HG02938 (cell line): Measurements from ENCODE around the gene IDI1.
A peak's percentile ranks its signal among the peaks of the same experiment; 100 is the strongest.
"Not testable (repeated sequence)": the region's sequence is repeated elsewhere in the genome, so short reads cannot be mapped to it uniquely, and the experiment has no call there.

ENCODE experiments used
- ATAC-seq: cut with Tn5 transposase; IDR thresholded peaks from one replicate; pipeline ENCODE4 v1.9.1; 2021; ENCODE audit warnings: mild to moderate bottlenecking, moderate library complexity; ENCODE audit not compliant: unreplicated experiment

IDI1 gene

GRCh38 chr10:1064964-1065247 is 16.0 kb upstream of the IDI1 start:
- no peak for ATAC-seq

DNA sequence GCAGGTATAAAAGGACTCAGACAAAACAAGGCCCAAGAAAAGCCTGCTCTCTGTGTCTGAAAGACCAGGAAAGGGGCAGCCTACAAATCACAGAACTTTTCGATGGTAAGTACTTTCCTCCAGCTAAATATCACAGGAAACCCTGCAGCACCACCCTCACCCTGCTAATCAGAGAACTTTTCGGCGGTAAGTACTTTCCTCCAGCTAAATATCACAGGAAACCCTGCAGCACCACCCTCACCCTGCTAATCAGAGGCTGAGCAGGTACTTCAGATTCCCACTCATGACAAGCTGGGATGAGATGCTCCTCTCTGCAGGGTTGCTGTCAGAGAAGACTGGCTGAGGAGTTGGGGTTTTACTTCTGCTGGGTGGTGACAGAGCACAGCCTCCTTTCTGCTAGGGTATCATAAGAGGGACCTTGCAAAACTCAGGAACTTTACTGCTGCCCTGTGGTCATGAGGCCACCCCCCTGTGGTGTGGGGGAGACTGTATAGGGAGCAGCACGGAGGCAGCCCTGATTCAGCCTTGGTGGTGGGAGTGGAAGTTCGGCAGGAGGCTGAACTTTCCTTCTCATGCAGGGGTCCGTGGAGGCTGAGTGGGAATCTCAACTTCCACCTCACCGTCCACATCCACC is 14.4 kb upstream of the IDI1 start:
- no peak for ATAC-seq

DNA sequence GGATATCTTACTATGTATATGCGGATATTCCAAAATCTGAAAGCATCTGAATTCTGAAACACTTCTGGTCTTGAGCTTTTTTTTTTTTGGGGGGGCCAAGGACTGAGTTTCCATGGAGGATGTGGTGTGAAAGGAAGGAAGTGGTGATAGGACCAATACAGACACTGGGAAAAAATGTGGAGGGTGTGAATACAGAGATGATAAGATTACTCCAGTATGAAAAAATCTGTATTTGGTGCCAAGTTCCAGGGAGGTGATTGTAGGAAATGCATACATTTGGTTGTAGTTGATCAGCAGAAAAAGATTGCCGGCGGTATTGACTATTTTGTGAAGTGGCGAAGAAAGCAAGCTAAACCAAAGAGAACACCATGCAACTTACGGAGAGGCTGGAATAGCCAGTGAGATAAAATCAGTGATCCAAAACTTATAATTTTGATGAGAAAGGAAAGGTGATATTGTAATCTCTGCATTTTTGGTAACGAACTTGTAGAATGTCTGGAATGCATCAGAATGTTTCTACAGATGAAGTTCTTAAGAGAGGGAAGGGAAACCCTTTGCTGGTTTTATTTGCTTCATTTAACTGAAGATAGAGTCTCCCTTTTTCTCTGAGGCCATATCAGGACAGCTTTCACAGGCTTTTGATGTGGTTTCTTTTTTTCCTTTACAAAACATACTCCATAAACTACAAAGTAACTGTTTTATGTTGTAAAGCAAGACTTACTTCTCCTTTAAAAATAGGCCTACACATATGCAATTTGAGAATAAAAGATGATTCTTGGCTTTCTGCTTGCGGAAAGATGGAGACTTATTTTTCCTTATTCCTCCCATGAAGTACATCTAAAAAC is 13.2 kb upstream of the IDI1 start:
- no peak for ATAC-seq

- ATAC-seq, result no peak
These were observed 11.0 kb upstream of the IDI1 start for GRCh38 chr10:1059902-1060301.

- ATAC-seq, result no peak
These were observed 9.1 kb upstream of the IDI1 start for GRCh38 chr10:1058017-1058416.

- ATAC-seq, result no peak
These were observed 8.3 kb upstream of the IDI1 start for GRCh38 chr10:1057106-1057657.

DNA sequence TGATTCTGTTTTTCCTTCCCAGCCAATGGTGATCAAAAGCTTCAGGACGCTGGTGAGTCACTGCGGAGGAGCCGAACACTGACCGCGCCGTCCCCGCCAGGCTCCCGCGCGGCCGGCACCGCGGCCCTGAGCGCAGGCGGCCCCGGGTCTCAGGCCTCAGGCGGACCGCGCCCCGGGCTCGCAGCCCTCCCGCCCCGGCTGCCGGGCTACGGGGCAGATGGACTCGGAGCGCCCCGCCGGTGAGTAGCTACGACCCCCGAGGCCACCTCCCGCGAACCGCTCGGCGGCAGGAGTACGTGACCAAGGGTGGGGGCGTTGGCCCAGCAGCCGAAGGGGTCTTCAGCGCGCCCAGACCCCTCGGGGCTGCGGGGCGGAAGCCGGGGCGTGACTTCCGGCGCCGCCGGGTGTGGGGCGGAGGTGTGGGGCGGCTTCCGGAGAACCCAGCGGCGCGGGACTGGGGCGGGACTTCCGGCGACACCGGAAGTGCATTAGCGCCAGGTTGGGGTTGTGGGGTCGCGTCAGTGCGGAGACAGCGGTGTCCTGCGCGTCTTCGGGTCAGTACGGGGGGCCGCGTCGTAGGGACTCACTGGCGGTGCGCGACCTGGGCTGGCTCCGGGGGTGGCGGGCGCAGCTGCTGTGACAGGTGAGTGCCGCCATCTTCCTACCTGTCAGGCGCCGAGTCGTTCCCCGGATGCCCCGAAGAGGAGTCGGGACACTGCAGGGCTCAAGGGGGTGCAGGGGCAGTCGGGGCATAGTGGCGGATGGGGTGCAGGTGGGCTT is 7.6 kb upstream of the IDI1 start, which contains the start of gene WDR37:
Gene WDR37, plus strand, starts transcription at position 60 of the 780 bp plus-strand sequence. CDS start 15,771 bp downstream, outside the sequence.
- ATAC-seq, result peak; percentile 87

- no peak for ATAC-seq
These were observed 5.8 kb upstream of the IDI1 start for GRCh38 chr10:1054684-1055083.

GRCh38 chr10:1050554-1050953 is 1.6 kb upstream of the IDI1 start:
- ATAC-seq, result no peak

GRCh38 chr10:1050145-1050544 is 1.2 kb upstream of the IDI1 start:
- ATAC-seq, result no peak

DNA sequence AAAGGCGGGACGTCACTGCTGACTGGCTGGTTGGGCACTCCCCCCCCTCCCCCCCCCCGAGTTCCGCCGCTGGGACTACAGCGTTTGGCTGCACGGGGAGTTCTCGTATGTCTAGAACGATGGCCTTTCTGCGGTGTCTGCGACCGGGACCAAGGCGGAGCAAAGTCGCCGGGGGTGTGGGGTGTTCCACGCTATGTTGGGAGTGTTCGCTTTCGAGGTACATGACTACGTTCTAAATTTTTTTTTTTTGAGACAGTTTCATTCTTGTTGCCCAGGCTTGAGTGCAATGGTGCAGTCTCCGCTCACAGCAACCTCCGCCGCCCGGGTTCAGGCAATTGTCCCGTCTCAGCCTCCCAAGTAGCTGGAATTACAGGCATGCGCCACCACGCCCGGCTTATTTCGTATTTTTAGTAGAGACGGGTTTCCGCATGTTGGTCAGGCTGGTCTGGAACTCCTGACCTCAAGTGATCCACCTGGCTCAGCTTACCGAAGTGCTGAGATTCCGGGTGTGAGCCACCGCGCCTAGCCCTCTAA is 573 bp upstream of the IDI1 start:
- no peak for ATAC-seq

GRCh38 chr10:1048349-1048731 is 579 bp downstream of the IDI1 start:
- ATAC-seq, result peak; percentile 0

- ATAC-seq, result no peak
These were observed 982 bp downstream of the IDI1 start for GRCh38 chr10:1047937-1048336.

- no peak for ATAC-seq
These were observed 3.5 kb downstream of the IDI1 start for GRCh38 chr10:1045415-1045814.

DNA sequence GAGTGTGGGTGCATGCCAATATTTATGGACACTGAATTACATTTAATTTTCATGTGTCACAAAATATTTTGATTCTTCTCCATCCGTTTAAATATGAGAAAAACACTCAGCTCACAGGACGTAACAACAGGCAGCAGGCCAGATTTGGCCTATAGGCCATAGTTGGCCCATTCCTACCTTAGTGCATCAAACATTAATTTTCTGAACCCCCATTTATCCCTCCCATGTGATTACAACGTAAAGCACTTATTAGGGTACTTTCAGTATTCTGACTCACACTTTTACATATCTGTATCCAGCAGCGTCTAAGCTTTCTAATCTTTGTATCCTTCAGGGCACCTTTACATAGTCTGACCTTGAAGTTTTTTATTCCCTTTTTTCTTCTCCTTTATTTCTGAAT is 4.0 kb downstream of the IDI1 start:
- no peak for ATAC-seq

DNA sequence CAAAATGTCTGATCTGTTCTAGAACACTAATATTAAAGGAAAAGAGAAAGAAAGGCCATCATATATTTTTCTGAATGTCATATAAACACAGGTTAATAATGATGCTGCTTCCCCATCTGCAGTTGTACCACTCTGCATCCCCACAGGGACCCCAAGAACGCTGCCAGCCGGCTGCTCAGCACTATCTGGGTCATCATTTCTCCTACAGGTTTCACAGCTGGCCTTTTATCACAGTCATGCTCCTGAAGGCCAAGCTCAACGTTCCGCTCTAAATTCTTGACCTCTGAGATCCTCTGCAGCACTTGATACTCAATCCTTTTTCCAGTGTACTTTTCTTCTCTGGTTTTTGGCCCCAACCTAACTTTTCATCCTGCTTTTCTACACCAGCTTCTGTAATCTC is 4.8 kb downstream of the IDI1 start:
- ATAC-seq, result no peak

GRCh38 chr10:1043532-1043995 is 5.4 kb downstream of the IDI1 start:
- peak; percentile 56 for ATAC-seq

- ATAC-seq, result no peak
These were observed 7.4 kb downstream of the IDI1 start for GRCh38 chr10:1041514-1041913.

- ATAC-seq, result no peak
These were observed 8.8 kb downstream of the IDI1 start for GRCh38 chr10:1040133-1040532.

GRCh38 chr10:1038769-1039168 is 10.2 kb downstream of the IDI1 start:
- ATAC-seq, result not testable (repeated sequence)

- ATAC-seq, result no peak
These were observed 11.8 kb downstream of the IDI1 start for GRCh38 chr10:1037098-1037497.
